ENCODE data around the gene KDM8. TPM values are rescaled to one million over a fixed set of nuclear protein-coding genes. Genes with fewer than 3 reads are reported as not detected.

The KDM8 gene
- total RNA-seq, 1 experiment from 2014 or later = 7.9 TPM

DNA sequence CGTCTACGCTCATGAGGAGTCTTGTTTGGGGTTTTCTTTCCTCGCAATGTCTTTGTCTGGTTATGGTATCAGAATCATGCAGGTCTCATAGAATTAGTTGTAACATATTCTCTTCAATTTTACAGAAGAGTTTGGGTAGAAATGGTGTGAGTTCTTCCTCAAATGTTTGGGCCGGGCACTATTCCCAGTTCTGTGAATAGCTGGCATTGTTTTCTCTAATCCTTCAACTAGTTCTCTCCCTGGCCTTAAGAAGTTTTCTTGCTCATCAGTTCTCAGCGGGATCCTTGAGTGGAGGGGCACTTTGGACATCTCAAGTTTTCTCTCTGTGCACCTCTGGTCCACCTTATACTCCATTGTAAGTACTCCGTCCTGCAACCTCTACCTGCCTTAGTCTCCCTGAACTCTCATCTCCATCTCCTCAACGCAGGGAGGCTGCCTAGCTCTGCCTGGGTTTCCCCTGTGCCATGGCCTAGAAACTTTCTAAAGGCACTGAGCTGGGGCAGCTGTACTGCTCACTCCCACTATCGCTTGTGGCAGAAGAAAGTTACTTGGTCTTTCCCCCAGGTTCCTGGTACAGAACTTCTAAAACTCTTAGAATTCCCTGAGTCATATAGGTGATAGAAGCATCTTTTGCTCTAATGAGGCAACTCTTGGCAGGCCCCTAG, 48.3 kb downstream of the KDM8 start:
- no peak overlapping the region for H3K27ac ChIP-seq (ENCODE audit: low read length)
- no peak for ATAC-seq

DNA sequence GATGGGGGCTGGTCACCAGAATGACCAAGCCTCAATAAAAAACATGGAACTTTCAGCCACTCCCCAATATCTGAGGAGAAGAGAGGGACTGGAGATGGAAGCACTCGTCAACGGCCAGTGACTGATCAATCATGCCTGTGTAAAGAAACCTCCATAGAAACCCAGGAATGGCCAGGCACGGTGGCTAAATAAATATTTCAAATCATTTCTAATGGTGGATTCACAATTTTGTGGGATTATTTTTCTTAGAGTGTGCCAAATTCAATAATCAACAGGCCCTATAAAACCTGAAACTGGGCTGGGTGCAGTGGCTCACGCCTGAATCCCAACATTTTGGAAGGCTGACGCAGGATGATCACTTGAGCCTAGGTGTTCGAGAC, 48.9 kb downstream of the KDM8 start:
- BruUV-seq (replicated peaks) = no TSS peak
- CTCF ChIA-PET = no interaction called here
- in situ Hi-C loops (cut with HindIII; ENCODE audit: low pct_unique_long_range_greater_than_20kb, low sequenced_read_pairs) = no loop called here

More for the DNA sequence above, 48.3 kb downstream of the KDM8 start:
- CTCF ChIA-PET = no interaction called here
- Histone ChIP-seq H3K9me3 (ENCODE audit: control insufficient read depth, insufficient read depth, low read depth, low read length) (no peaks in the 10 kb centered on the region), H3K4me1 (ENCODE audit: control insufficient read depth, insufficient read depth, low read length) (peaks cover 5% of the 10 kb centered on the region), H3K27me3 (ENCODE audit: control insufficient read depth, insufficient read depth, low read length) (no peaks in the 10 kb centered on the region), H3K4me3 (ENCODE audit: low read depth in 2 of 2, low read length in 2 of 2) (no peak overlapping the region), H3K36me3 (ENCODE audit: control insufficient read depth, insufficient read depth, low read length) (no peaks in the 10 kb centered on the region; the same call in 1 of the 2 replicates)
- intact Hi-C loops (cut with micrococcal nuclease; ENCODE audit: unreplicated experiment) (no loop called here), in situ Hi-C loops (cut with HindIII; ENCODE audit: low pct_unique_long_range_greater_than_20kb, low sequenced_read_pairs) (no loop called here)
- TF ChIP-seq SIN3A (IDR thresholded peaks at IDR 0.05; ENCODE audit: borderline replicate concordance, insufficient read depth, low read depth, low read length) (no peak), POLR2AphosphoS5 (IDR thresholded peaks at IDR 0.05; ENCODE audit: low read depth, low read length) (no peak), TCF7L2 (IDR thresholded peaks at IDR 0.05; ENCODE audit: low read depth, low read length) (no peak)
- TF ChIP-seq, protein P1, sequence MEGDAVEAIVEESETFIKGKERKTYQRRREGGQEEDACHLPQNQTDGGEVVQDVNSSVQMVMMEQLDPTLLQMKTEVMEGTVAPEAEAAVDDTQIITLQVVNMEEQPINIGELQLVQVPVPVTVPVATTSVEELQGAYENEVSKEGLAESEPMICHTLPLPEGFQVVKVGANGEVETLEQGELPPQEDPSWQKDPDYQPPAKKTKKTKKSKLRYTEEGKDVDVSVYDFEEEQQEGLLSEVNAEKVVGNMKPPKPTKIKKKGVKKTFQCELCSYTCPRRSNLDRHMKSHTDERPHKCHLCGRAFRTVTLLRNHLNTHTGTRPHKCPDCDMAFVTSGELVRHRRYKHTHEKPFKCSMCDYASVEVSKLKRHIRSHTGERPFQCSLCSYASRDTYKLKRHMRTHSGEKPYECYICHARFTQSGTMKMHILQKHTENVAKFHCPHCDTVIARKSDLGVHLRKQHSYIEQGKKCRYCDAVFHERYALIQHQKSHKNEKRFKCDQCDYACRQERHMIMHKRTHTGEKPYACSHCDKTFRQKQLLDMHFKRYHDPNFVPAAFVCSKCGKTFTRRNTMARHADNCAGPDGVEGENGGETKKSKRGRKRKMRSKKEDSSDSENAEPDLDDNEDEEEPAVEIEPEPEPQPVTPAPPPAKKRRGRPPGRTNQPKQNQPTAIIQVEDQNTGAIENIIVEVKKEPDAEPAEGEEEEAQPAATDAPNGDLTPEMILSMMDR (IDR thresholded peaks at IDR 0.05) = no peak
- TF ChIP-seq, protein P2, sequence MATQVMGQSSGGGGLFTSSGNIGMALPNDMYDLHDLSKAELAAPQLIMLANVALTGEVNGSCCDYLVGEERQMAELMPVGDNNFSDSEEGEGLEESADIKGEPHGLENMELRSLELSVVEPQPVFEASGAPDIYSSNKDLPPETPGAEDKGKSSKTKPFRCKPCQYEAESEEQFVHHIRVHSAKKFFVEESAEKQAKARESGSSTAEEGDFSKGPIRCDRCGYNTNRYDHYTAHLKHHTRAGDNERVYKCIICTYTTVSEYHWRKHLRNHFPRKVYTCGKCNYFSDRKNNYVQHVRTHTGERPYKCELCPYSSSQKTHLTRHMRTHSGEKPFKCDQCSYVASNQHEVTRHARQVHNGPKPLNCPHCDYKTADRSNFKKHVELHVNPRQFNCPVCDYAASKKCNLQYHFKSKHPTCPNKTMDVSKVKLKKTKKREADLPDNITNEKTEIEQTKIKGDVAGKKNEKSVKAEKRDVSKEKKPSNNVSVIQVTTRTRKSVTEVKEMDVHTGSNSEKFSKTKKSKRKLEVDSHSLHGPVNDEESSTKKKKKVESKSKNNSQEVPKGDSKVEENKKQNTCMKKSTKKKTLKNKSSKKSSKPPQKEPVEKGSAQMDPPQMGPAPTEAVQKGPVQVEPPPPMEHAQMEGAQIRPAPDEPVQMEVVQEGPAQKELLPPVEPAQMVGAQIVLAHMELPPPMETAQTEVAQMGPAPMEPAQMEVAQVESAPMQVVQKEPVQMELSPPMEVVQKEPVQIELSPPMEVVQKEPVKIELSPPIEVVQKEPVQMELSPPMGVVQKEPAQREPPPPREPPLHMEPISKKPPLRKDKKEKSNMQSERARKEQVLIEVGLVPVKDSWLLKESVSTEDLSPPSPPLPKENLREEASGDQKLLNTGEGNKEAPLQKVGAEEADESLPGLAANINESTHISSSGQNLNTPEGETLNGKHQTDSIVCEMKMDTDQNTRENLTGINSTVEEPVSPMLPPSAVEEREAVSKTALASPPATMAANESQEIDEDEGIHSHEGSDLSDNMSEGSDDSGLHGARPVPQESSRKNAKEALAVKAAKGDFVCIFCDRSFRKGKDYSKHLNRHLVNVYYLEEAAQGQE (IDR thresholded peaks at IDR 0.05; ENCODE audit: insufficient read depth in 1 of 2, low read depth in 2 of 2, low read length in 1 of 2) = no peak
- DNase-seq (ENCODE audit: low read depth, low spot score) = no peak
- BruUV-seq (replicated peaks) = no TSS peak
- POLR2A ChIA-PET = no interaction called here

More for the DNA sequence above, 48.9 kb downstream of the KDM8 start:
- peaks cover 5% of the 10 kb centered on the region for H3K4me1 ChIP-seq (ENCODE audit: control insufficient read depth, insufficient read depth, low read length)
- no peak overlapping the region for H3K27ac ChIP-seq (ENCODE audit: low read length)
- no peaks in the 10 kb centered on the region for H3K9me3 ChIP-seq (ENCODE audit: control insufficient read depth, insufficient read depth, low read depth, low read length)
- no peak overlapping the region for H3K4me3 ChIP-seq (ENCODE audit: low read depth in 2 of 2, low read length in 2 of 2)
- H3K27me3 ChIP-seq (ENCODE audit: control insufficient read depth, insufficient read depth, low read length) = no peaks in the 10 kb centered on the region
- intact Hi-C loops (cut with micrococcal nuclease; ENCODE audit: unreplicated experiment) = no loop called here
- ATAC-seq = no peak
- POLR2A ChIA-PET = no interaction called here
- no peak for DNase-seq (ENCODE audit: low read depth, low spot score)
- TF ChIP-seq TCF7L2 (IDR thresholded peaks at IDR 0.05; ENCODE audit: low read depth, low read length) = no peak
- TF ChIP-seq, protein P2 (IDR thresholded peaks at IDR 0.05; ENCODE audit: insufficient read depth in 1 of 2, low read depth in 2 of 2, low read length in 1 of 2) = no peak
- TF ChIP-seq SIN3A (IDR thresholded peaks at IDR 0.05; ENCODE audit: borderline replicate concordance, insufficient read depth, low read depth, low read length) = no peak
- TF ChIP-seq POLR2AphosphoS5 (IDR thresholded peaks at IDR 0.05; ENCODE audit: low read depth, low read length) = no peak
- TF ChIP-seq, protein P1 (IDR thresholded peaks at IDR 0.05) = no peak
- H3K36me3 ChIP-seq (ENCODE audit: control insufficient read depth, insufficient read depth, low read length) = no peaks in the 10 kb centered on the region; the same call in 1 of the 2 replicates

All from Panc1 (cell line).